ENCODE data around the gene DDAH1.

- TF ChIP-seq CTCF (IDR thresholded peaks at IDR 0.05) = no peak
- TF ChIP-seq POLR2A (IDR thresholded peaks at IDR 0.05) = no peak
Observed at GRCh38 chr1:85308833-85309350, 156.1 kb downstream of the DDAH1 start.

All from body of pancreas (tissue), 4 donors.